ENCODE results near the gene ZMYND19. TPM values are rescaled to one million over a fixed set of nuclear protein-coding genes. Genes with fewer than 3 reads are reported as not detected.

Gene ZMYND19
- total RNA-seq (10 to 100 TPM in 8 of 9 donors, 1 to 10 TPM in 1; 5.2 to 26.2 (median 17.6) TPM), polyA plus RNA-seq (10 to 100 TPM in 2 of 3 donors, 1 to 10 TPM in 1; 7.9 to 33.5 (median 33.2) TPM)
- long read RNA-seq, donor 1, transcript ZMYND19-201 (6 exons, 1,375 nt): major isoform, 6 of 6 reads
- long read RNA-seq, donor 1, partial matches to known transcripts: 0 of 6 reads
- long read RNA-seq, donor 1, other reads (novel, unspliced or antisense): 0 of 6 reads
- long read RNA-seq, donor 2, transcript ZMYND19-201 (6 exons, 1,375 nt): major isoform, 8 of 13 reads
- long read RNA-seq, donor 2, partial matches to known transcripts: 5 of 13 reads
- long read RNA-seq, donor 2, other reads (novel, unspliced or antisense): 0 of 13 reads
- long read RNA-seq, donor 3, transcript ZMYND19-201 (6 exons, 1,375 nt): major isoform, 5 of 5 reads
- long read RNA-seq, donor 3, partial matches to known transcripts: 0 of 5 reads
- long read RNA-seq, donor 3, other reads (novel, unspliced or antisense): 0 of 5 reads
- long read RNA-seq, donor 4: 0 reads
- long read RNA-seq, donor 5, transcript ZMYND19-201 (6 exons, 1,375 nt): major isoform, 30 of 52 reads
- long read RNA-seq, donor 5, partial matches to known transcripts: 2 of 52 reads
- long read RNA-seq, donor 5, other reads (novel, unspliced or antisense): 20 of 52 reads
- long read RNA-seq, donor 6: 0 reads
- long read RNA-seq, donor 7, transcript ZMYND19-201 (6 exons, 1,375 nt): major isoform, 6 of 15 reads
- long read RNA-seq, donor 7, partial matches to known transcripts: 9 of 15 reads
- long read RNA-seq, donor 7, other reads (novel, unspliced or antisense): 0 of 15 reads
- long read RNA-seq, donor 8, transcript ZMYND19-201 (6 exons, 1,375 nt): major isoform, 13 of 13 reads
- long read RNA-seq, donor 8, partial matches to known transcripts: 0 of 13 reads
- long read RNA-seq, donor 8, other reads (novel, unspliced or antisense): 0 of 13 reads
- long read RNA-seq, donor 9, transcript ZMYND19-201 (6 exons, 1,375 nt): major isoform, 6 of 6 reads
- long read RNA-seq, donor 9, partial matches to known transcripts: 0 of 6 reads
- long read RNA-seq, donor 9, other reads (novel, unspliced or antisense): 0 of 6 reads
- long read RNA-seq, donor 10, transcript ZMYND19-201 (6 exons, 1,375 nt): major isoform, 8 of 8 reads
- long read RNA-seq, donor 10, partial matches to known transcripts: 0 of 8 reads
- long read RNA-seq, donor 10, other reads (novel, unspliced or antisense): 0 of 8 reads

DNA sequence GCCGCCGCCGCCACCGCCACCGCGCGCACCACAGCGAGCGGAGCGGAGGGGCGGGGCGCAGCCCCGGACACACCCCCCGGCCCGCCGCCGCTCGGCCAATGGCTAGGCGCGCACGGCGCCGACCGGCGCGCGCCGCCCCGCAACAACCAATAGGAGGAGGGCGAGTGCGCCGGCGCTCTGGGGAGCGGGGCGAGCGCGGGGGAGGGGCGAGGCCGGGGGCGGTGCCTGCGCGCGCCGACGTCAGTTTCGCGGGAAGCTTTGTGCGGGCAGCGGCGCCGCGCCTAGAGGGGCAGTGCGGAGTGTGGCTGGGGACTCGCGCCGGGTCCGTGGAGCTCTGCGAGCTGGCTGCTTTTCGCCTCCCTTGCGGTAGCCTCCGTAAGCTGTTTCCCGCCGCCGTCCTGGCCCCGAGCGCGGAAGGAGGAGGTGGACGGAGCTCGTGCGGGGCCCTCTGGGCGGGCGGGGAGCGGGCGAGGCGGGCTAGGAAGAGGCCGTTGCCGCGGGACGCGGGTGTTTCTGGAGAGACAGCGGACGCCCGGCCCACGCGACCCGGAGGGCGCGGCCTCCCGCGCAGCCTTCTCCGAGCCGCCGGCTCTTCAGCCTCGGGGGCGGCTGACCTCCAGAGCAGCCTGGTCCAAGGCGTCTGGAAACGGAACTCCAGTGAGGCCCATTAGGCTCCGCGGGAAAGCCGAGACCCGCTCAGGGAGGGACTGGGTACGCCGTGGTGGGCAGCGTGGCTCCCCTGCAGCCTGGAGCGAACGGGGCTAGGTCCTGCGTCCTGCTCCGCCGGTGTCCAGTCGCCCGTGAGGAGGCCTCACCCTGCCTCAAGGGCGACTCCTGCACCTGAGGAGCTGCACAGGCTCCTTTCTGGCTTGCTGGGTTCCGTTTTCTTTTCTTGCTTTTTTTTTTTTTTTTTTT lies at the start of gene ZMYND19:
Gene ZMYND19, minus strand, starts transcription at position 44 of the 915 bp plus-strand sequence. CDS start 249 bp downstream, outside the sequence.
- DNase-seq: peak; percentile 88 to 93 (median 90)
- TF ChIP-seq, protein P1, sequence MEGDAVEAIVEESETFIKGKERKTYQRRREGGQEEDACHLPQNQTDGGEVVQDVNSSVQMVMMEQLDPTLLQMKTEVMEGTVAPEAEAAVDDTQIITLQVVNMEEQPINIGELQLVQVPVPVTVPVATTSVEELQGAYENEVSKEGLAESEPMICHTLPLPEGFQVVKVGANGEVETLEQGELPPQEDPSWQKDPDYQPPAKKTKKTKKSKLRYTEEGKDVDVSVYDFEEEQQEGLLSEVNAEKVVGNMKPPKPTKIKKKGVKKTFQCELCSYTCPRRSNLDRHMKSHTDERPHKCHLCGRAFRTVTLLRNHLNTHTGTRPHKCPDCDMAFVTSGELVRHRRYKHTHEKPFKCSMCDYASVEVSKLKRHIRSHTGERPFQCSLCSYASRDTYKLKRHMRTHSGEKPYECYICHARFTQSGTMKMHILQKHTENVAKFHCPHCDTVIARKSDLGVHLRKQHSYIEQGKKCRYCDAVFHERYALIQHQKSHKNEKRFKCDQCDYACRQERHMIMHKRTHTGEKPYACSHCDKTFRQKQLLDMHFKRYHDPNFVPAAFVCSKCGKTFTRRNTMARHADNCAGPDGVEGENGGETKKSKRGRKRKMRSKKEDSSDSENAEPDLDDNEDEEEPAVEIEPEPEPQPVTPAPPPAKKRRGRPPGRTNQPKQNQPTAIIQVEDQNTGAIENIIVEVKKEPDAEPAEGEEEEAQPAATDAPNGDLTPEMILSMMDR (IDR thresholded peaks at IDR 0.05): no peak
- peak in 1 of 2 donors; percentile 43 for TF ChIP-seq POLR2A (IDR thresholded peaks at IDR 0.05)
- Histone ChIP-seq H3K27me3 (no peaks in the 10 kb centered on the region), H3K9me3 (replicated peaks in 1 of 3) (no peaks in the 10 kb centered on the region), H3K27ac (peak within 1 kb of the TSS in 3 of 5 donors; percentile 15 to 83 (median 47)), H3K4me1 (replicated peaks in 1 of 2) (peaks cover 7 to 16% of the 10 kb centered on the region in 2 donors), H3K36me3 (replicated peaks in 1 of 2) (peaks cover 0 to 20% of the 10 kb centered on the region in 2 donors), H3K4me3 (peak within 1 kb of the TSS; percentile 42 to 93 (median 66))
- intact Hi-C loops (cut with DNase I): no loop called here
- WGBS, 4 donors: 1 to 7% (median 2%) methylated on average over 9 to 111 of the region's 113 CpGs

GRCh38 chr9:137639303-137640051 lies 49.2 kb upstream of the ZMYND19 start:
- Histone ChIP-seq H3K36me3 (replicated peaks in 1 of 2) (no peaks in the 10 kb centered on the region), H3K4me3 (peak overlapping the region in 1 of 4 donors; percentile 24), H3K4me1 (replicated peaks in 1 of 2) (peaks cover 8 to 30% of the 10 kb centered on the region in 2 donors), H3K9me3 (replicated peaks in 1 of 3) (no peaks in the 10 kb centered on the region), H3K27me3 (no peaks in the 10 kb centered on the region), H3K27ac (peak overlapping the region in 4 of 5 donors; percentile 23 to 53 (median 40))
- WGBS, 4 donors: 55 to 58% (median 57%) methylated on average over 11 to 12 of the region's 12 CpGs
- intact Hi-C loops (cut with DNase I): no loop called here
- TF ChIP-seq, protein P1 (IDR thresholded peaks at IDR 0.05): no peak
- no peak for TF ChIP-seq POLR2A (IDR thresholded peaks at IDR 0.05)
- no peak for DNase-seq

- no peaks in the 10 kb centered on the region for H3K36me3 ChIP-seq (replicated peaks in 1 of 2)
- H3K4me3 ChIP-seq: no peak overlapping the region
- DNase-seq: no peak
- no peaks in the 10 kb centered on the region for H3K9me3 ChIP-seq (replicated peaks in 1 of 3)
- no peak for TF ChIP-seq POLR2A (IDR thresholded peaks at IDR 0.05)
- intact Hi-C loops (cut with DNase I): no loop called here
- no peaks in the 10 kb centered on the region for H3K27me3 ChIP-seq
- 83 to 95% (median 92%) methylated on average over 6 of the region's 6 CpGs for WGBS, 4 donors
- H3K4me1 ChIP-seq (replicated peaks in 1 of 2): peaks cover 8 to 30% of the 10 kb centered on the region in 2 donors
- H3K27ac ChIP-seq: peak overlapping the region in 3 of 5 donors; percentile 18 to 53 (median 23)
Observed at GRCh38 chr9:137638680-137639079, 48.4 kb upstream of the ZMYND19 start.

All from adrenal gland (tissue), 19 donors.